ENCODE data around the gene NOTCH1.

Gene NOTCH1

GRCh38 chr9:136455043-136456002 lies 90.5 kb downstream of the NOTCH1 start:
- no peak for DNase-seq

- DNase-seq: no peak
Measured at GRCh38 chr9:136454026-136454796, 91.6 kb downstream of the NOTCH1 start.

DNA sequence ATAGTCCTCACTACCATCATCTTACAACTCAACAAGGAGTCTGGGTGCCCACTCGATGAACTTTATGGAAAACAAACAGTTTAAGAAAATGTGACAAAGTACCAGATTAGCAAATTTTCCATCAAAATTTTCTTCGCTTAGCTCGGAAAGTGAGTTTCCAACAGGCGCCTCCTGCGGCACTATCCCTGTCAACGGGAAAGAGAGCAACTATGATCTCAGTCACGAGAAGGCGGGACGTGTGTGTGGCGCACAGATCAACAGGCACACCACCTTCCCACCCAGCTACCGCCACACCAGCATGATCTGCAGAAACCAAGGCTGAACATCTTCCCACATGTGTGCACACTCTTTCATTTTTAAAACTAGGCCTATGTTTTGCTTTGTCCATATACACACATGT lies 92.5 kb downstream of the NOTCH1 start:
- no peak for DNase-seq

DNA sequence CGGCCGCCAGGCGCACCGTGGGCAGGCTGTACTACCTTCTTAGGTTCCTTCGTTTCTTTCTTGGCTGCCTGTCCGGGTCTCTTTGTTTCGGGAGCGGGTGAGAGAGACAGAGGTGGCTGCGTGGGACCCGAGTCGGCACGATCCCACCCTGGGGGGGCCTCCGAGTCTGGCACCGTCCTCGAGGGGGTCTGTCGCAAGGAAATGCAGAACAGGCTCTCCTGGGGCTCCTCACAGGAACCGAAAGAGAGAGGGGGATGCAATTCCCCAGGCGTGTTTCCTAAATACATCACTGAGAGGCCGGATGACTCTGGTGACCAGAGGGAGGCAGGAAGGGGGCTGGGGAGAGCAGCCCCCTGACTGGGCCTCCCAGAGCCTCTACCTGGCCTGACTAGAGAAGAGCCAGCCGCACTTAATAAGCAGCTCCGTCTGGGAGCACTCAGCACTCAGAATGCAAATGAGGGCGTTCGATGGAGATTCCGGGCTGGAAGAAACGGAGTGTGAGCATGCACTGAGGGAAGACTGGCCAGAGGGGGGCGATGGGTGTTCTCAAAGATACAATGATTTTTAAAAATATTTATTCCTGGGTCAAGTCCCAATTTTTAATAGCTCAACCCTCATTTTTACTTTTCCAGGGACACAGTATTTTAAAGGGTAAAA lies 94.5 kb downstream of the NOTCH1 start:
- DNase-seq: no peak

DNA sequence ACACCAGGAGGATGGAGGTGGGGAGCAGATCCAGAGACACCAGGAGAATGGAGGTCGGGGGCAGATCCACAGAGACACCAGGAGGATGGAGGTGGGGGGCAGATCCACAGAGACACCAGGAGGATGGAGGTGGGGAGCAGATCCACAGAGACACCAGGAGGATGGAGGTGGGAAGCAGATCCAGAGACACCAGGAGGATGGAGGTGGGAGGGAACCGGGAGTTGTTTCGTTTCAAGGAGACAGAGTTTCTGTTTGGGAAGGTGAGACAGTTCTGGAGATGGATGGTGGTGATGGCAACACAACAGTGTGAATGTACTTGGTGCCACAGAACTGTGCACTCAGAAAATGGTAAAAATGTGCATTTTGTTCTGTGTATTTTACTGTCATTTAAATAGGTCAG lies 97.2 kb downstream of the NOTCH1 start:
- no peak for DNase-seq

GRCh38 chr9:136447173-136447778 lies 98.6 kb downstream of the NOTCH1 start:
- no peak for DNase-seq

GRCh38 chr9:136445799-136446198 lies 100.0 kb downstream of the NOTCH1 start:
- no peak for DNase-seq
